HEK293T (cell line): Measurements from ENCODE around the gene SLC13A3.

Experiments
- ARNT ChIP-seq: fragments of 450-650 bp; IDR thresholded peaks from 2 replicates; pipeline ENCODE4 v1.6.1; 2017; ENCODE audit warnings: mild to moderate bottlenecking
- BHLHE40 ChIP-seq: fragments of 450-650 bp; IDR thresholded peaks from 2 replicates; pipeline ENCODE4 v1.6.1; 2016; ENCODE audit warnings: mild to moderate bottlenecking, moderate library complexity, borderline replicate concordance
- CTBP1 ChIP-seq: fragments of 450-650 bp; IDR thresholded peaks from 2 replicates; pipeline ENCODE4 v1.6.1; 2016; ENCODE audit warnings: borderline replicate concordance
- ELF4 ChIP-seq: fragments of 450-650 bp; IDR thresholded peaks from 2 replicates; pipeline ENCODE4 v1.6.1; 2017; ENCODE audit warnings: antibody characterized with exemption
- FOXA1 ChIP-seq: fragments of 450-650 bp; IDR thresholded peaks from 2 replicates; pipeline ENCODE4 v1.6.1; 2016; ENCODE audit warnings: mild to moderate bottlenecking
- FOXK2 ChIP-seq: fragments of 450-650 bp; IDR thresholded peaks from 2 replicates; pipeline ENCODE4 v1.6.1; 2016; ENCODE audit warnings: mild to moderate bottlenecking
- FOXM1 ChIP-seq: fragments of 450-650 bp; IDR thresholded peaks from 2 replicates; pipeline ENCODE4 v1.6.1; 2017; ENCODE audit warnings: mild to moderate bottlenecking, borderline replicate concordance
- L3MBTL2 ChIP-seq: fragments of 450-650 bp; conservative IDR thresholded peaks from 2 replicates; pipeline ENCODE4 v1.6.1; 2016; ENCODE audit warnings: mild to moderate bottlenecking
- LEF1 ChIP-seq: fragments of 450-650 bp; IDR thresholded peaks from 2 replicates; pipeline ENCODE4 v1.6.1; 2017; ENCODE audit warnings: mild to moderate bottlenecking, borderline replicate concordance
- NFRKB ChIP-seq: fragments of 450-650 bp; IDR thresholded peaks from 2 replicates; pipeline ENCODE4 v1.6.1; 2016; ENCODE audit warnings: mild to moderate bottlenecking, moderate library complexity
- SP1 ChIP-seq: fragments of 450-650 bp; IDR thresholded peaks from 2 replicates; pipeline ENCODE4 v1.6.1; 2017
- SUZ12 ChIP-seq: fragments of 450-650 bp; IDR thresholded peaks from 2 replicates; pipeline ENCODE4 v1.6.1; 2016; ENCODE audit warnings: mild to moderate bottlenecking
- TARDBP ChIP-seq: fragments of 450-650 bp; IDR thresholded peaks from 2 replicates; pipeline ENCODE4 v1.6.1; 2016
- ZNF384 ChIP-seq: fragments of 450-650 bp; IDR thresholded peaks from 2 replicates; pipeline ENCODE4 v1.6.1; 2016

DNA sequence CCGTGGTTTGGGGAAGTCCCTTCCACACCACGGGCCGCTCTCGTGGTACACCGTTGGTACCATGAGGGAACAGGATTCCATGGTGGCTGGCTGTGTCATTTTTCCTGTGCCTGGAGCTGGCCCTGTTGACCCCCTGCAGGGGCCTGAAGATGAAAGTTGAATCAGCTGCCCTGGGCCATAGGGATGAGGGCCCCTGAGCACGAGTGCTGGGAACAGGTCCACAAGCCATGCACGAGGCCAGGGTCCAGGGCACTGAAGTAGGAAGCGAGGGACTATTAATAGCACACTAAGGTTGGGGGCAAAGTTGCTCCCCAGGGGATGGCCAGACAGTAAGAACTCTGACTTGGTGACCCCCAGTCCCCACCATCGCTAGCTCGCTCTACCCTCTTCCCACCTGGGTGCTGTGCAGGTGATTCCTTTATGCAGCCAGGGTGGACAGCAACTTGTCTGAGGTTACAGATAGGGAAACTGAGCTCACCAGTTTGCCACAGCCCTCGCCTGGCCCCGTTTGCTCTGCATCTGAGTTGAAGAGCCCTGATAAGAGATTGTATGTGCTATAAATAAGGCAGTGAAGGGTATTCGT is 46.6 kb downstream of the SLC13A3 start:
- TF ChIP-seq ZNF384: no peak
- no peak for TF ChIP-seq FOXM1
- TF ChIP-seq TARDBP: no peak
- TF ChIP-seq L3MBTL2: no peak
- TF ChIP-seq ELF4: no peak
- TF ChIP-seq NFRKB: no peak
- no peak for TF ChIP-seq SP1
- no peak for TF ChIP-seq FOXA1
- TF ChIP-seq ARNT: no peak
- no peak for TF ChIP-seq BHLHE40
- no peak for TF ChIP-seq FOXK2
- no peak for TF ChIP-seq LEF1
- no peak for TF ChIP-seq CTBP1
- no peak for TF ChIP-seq SUZ12
